Neuron (in vitro differentiated cells): ENCODE measurements around the gene MZT2A.
"Not testable (repeated sequence)": the region's sequence is repeated elsewhere in the genome, so short reads cannot be mapped to it uniquely, and the experiment has no call there.

Experiments used
- H2AFZ ChIP-seq: one replicate; pipeline ENCODE4 v1.6.1; 2013; ENCODE audit warnings: low read depth, mild to moderate bottlenecking, inconsistent platforms, low read length, moderate library complexity
- H3K27me3 ChIP-seq: one replicate; pipeline ENCODE4 v1.6.1; 2013; ENCODE audit warnings: low read length; ENCODE audit not compliant: insufficient read depth
- H3K36me3 ChIP-seq: one replicate; pipeline ENCODE4 v1.6.1; 2013; ENCODE audit warnings: low read length; ENCODE audit not compliant: insufficient read depth
- H3K4me1 ChIP-seq: one replicate; pipeline ENCODE4 v1.6.1; 2013; ENCODE audit warnings: low read length; ENCODE audit not compliant: insufficient read depth
- H3K4me3 ChIP-seq: 2 replicates; pipeline ENCODE4 v1.5.1; 2013; ENCODE audit warnings: mild to moderate bottlenecking, low read length, moderate library complexity
- H3K9me3 ChIP-seq: one replicate; pipeline ENCODE4 v1.6.1; 2013; ENCODE audit warnings: low read length

The MZT2A gene

GRCh38 chr2:131440742-131441468, 51.3 kb downstream of the MZT2A start:
- H3K9me3 ChIP-seq, H3K27me3 ChIP-seq, H3K36me3 ChIP-seq, H3K4me1 ChIP-seq, H2AFZ ChIP-seq, H3K4me3 ChIP-seq: not testable (repeated sequence)
